ENCODE measurements around the gene ZMYND11.

DNA sequence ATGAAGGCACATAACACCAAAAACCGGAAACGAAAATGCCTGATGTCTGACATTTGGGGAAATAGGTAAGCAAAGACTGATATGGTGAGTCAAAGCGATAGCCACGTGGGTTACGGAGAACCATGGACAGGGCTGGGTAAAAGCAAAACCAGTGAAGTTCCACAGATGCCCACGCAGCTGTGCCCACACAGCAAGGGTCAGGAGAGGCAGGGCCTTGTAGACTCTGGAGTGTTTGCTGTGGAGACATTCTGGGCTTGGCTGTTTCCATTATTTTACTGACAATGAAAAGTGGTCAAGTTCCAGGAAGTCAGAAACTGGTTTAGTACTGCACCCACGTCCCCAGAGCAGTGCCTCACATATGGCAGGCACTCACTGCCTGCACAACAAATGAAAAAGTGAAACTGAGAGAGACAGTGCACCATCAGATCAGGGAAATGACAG is 148.7 kb downstream of the ZMYND11 start:
- TF ChIP-seq ZSCAN25 (CRISPR knock-in tag; IDR thresholded peaks at IDR 0.05) (no peak), CTCF (CRISPR knock-in tag; IDR thresholded peaks at IDR 0.05) (no peak), POLR2AphosphoS5 (IDR thresholded peaks at IDR 0.05; ENCODE audit: low read depth, low read length) (no peak), TCF7L2 (IDR thresholded peaks at IDR 0.05; ENCODE audit: low read depth, low read length) (no peak), ZFP36 (IDR thresholded peaks at IDR 0.05; ENCODE audit: borderline replicate concordance, low read depth, low read length, partially characterized antibody) (no peak), CEBPB (IDR thresholded peaks at IDR 0.05; ENCODE audit: borderline replicate concordance, low read depth, low read length) (no peak), ZNF691 (CRISPR knock-in tag; IDR thresholded peaks at IDR 0.05; ENCODE audit: borderline replicate concordance, low read depth) (no peak), ZFY (CRISPR knock-in tag; IDR thresholded peaks at IDR 0.05) (no peak), ARHGAP35 (CRISPR knock-in tag; IDR thresholded peaks at IDR 0.05; ENCODE audit: borderline replicate concordance) (no peak)

Data from HepG2 (cell line).